GM12891 (cell line): ENCODE measurements around the gene LIG1.

Experiments used
- POLR2A ChIP-seq: IDR thresholded peaks from 2 replicates; pipeline ENCODE4 v1.6.1; 2011; ENCODE audit warnings: low read depth, low read length, control low read depth
- POLR2AphosphoS5 ChIP-seq: IDR thresholded peaks from 2 replicates; pipeline ENCODE4 v1.6.1; 2011; ENCODE audit warnings: low read depth, low read length, control low read depth
- POU2F2 ChIP-seq: IDR thresholded peaks from 2 replicates; pipeline ENCODE4 v1.6.1; 2011; ENCODE audit warnings: low read depth, mild to moderate bottlenecking, control low read depth, low read length, moderate library complexity
- SPI1 ChIP-seq: IDR thresholded peaks from 2 replicates; pipeline ENCODE4 v1.6.1; 2011; ENCODE audit warnings: low read depth, low read length, control low read depth
- TAF1 ChIP-seq: IDR thresholded peaks from 2 replicates; pipeline ENCODE4 v1.6.1; 2011; ENCODE audit warnings: low read depth, low read length, control low read depth

DNA sequence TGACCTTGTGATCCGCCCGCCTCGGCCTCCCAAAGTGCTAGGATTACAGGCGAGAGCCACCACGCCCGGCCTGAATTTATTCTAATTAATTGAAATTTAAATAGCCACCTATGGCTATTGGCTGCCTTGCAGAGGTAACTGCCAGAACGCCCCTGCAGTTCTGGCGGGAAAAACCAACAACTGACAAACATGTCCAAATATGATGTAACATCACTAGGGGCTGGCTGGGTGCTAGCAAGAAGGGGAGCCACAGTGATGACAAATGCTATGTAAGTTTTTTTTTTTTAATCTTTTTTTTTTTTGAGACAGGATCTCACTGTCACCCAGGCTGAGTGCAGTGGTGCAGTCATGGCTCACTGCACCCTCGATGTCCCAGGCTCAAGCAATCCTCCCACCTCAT is 13.2 kb upstream of the LIG1 start:
- TF ChIP-seq POLR2A, result no peak
- no peak for TF ChIP-seq TAF1
- TF ChIP-seq POLR2AphosphoS5, result no peak
- no peak for TF ChIP-seq SPI1
- TF ChIP-seq POU2F2, result no peak
